PC-9 (cell line): Measurements from ENCODE around the gene PEX5.

Experiments used
- EZH2 ChIP-seq: fragments of 200-600 bp; sonication (generic); IDR thresholded peaks from 2 replicates; pipeline ENCODE4 v1.8.0; 2017; ENCODE audit warnings: antibody characterized with exemption, low read depth
- TF ChIP-seq, protein P1 (sequence below): fragments of 200-600 bp; sonication (generic); conservative IDR thresholded peaks from 2 replicates; pipeline ENCODE4 v1.6.1; 2017; ENCODE audit warnings: mixed run types, antibody characterized with exemption, mild to moderate bottlenecking, moderate library complexity

DNA sequence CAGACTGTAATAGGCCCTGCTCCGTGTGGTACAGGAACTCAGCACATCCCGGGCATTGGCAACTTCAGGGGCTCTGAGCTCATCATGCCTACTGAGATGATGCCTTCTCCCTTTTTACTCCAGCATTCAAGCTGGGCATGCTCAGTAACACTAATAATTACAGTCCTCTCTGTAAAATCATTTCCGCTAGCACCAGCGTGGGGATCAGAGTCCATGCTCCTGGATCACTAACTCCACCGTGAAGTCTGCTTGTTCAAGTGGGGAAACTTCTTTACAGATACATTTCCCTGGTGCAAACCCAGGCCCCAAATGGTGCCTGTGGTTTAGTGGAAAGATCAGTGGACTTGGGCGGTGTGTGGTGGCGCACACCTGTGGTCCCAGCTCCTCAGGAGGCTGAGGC is 42.6 kb upstream of the PEX5 start:
- TF ChIP-seq, protein P1, sequence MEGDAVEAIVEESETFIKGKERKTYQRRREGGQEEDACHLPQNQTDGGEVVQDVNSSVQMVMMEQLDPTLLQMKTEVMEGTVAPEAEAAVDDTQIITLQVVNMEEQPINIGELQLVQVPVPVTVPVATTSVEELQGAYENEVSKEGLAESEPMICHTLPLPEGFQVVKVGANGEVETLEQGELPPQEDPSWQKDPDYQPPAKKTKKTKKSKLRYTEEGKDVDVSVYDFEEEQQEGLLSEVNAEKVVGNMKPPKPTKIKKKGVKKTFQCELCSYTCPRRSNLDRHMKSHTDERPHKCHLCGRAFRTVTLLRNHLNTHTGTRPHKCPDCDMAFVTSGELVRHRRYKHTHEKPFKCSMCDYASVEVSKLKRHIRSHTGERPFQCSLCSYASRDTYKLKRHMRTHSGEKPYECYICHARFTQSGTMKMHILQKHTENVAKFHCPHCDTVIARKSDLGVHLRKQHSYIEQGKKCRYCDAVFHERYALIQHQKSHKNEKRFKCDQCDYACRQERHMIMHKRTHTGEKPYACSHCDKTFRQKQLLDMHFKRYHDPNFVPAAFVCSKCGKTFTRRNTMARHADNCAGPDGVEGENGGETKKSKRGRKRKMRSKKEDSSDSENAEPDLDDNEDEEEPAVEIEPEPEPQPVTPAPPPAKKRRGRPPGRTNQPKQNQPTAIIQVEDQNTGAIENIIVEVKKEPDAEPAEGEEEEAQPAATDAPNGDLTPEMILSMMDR = no peak
- TF ChIP-seq EZH2 = no peak
